ENCODE measurements around the gene RCN1. TPM values are rescaled to one million over a fixed set of nuclear protein-coding genes. Genes with fewer than 3 reads are reported as not detected.

Gene RCN1
- total RNA-seq, 4 donors from 2014 or later = 14.7 to 27.0 (median 18.1) TPM

- in situ Hi-C loops (cut with MboI; ENCODE audit: low sequenced_read_pairs in 4 of 4) (no loop called here), intact Hi-C loops (cut with DNase I; ENCODE audit: low total_unique reads) (no loop called here)
- DNase-seq (no peak), ATAC-seq (no peak)
- Histone ChIP-seq H3K27me3 (no peaks in the 10 kb centered on the region), H3K4me3 (no peak overlapping the region), H3K9me3 (no peaks in the 10 kb centered on the region), H3K27ac (no peak overlapping the region), H3K4me1 (peaks cover 0 to 3% of the 10 kb centered on the region in 2 donors), H3K36me3 (no peaks in the 10 kb centered on the region)
- TF ChIP-seq CTCF (IDR thresholded peaks at IDR 0.05 in 4 of 5, conservative IDR thresholded peaks at IDR 0.05 in 1 of 5) = no peak
- TF ChIP-seq POLR2A (IDR thresholded peaks at IDR 0.05) = no peak
Observed at GRCh38 chr11:32151027-32151426, 60.2 kb downstream of the RCN1 start.

- in situ Hi-C loops (cut with MboI; ENCODE audit: low sequenced_read_pairs in 4 of 4) = no loop called here
- ATAC-seq (no peak), DNase-seq (no peak)
- Histone ChIP-seq H3K27ac (no peak overlapping the region), H3K4me1 (peaks cover 0 to 3% of the 10 kb centered on the region in 2 donors), H3K4me3 (no peak overlapping the region), H3K27me3 (no peaks in the 10 kb centered on the region), H3K36me3 (no peaks in the 10 kb centered on the region), H3K9me3 (no peaks in the 10 kb centered on the region)
- intact Hi-C loops (cut with DNase I; ENCODE audit: low total_unique reads) = no loop called here
- TF ChIP-seq POLR2A (IDR thresholded peaks at IDR 0.05) = no peak
Observed at GRCh38 chr11:32152216-32152615, 61.3 kb downstream of the RCN1 start.

GRCh38 chr11:32152821-32153220 lies 61.9 kb downstream of the RCN1 start:
- Histone ChIP-seq H3K4me1 (peaks cover 0 to 3% of the 10 kb centered on the region in 2 donors), H3K27me3 (no peaks in the 10 kb centered on the region), H3K4me3 (no peak overlapping the region), H3K9me3 (no peaks in the 10 kb centered on the region), H3K36me3 (no peaks in the 10 kb centered on the region), H3K27ac (no peak overlapping the region)
- intact Hi-C loops (cut with DNase I; ENCODE audit: low total_unique reads) (no loop called here), in situ Hi-C loops (cut with MboI; ENCODE audit: low sequenced_read_pairs in 4 of 4) (no loop called here)
- DNase-seq = no peak
- TF ChIP-seq CTCF (IDR thresholded peaks at IDR 0.05 in 4 of 5, conservative IDR thresholded peaks at IDR 0.05 in 1 of 5) (no peak), POLR2A (IDR thresholded peaks at IDR 0.05) (no peak)
- ATAC-seq = no peak

GRCh38 chr11:32153747-32154146 lies 62.9 kb downstream of the RCN1 start:
- in situ Hi-C loops (cut with MboI; ENCODE audit: low sequenced_read_pairs in 4 of 4) (no loop called here), intact Hi-C loops (cut with DNase I; ENCODE audit: low total_unique reads) (no loop called here)
- H3K36me3 ChIP-seq = no peaks in the 10 kb centered on the region
- peaks cover 0 to 3% of the 10 kb centered on the region in 2 donors for H3K4me1 ChIP-seq
- H3K9me3 ChIP-seq = no peaks in the 10 kb centered on the region
- H3K27me3 ChIP-seq = no peaks in the 10 kb centered on the region
- no peak overlapping the region for H3K27ac ChIP-seq
- no peak overlapping the region for H3K4me3 ChIP-seq
- TF ChIP-seq POLR2A (IDR thresholded peaks at IDR 0.05) (no peak), CTCF (IDR thresholded peaks at IDR 0.05 in 4 of 5, conservative IDR thresholded peaks at IDR 0.05 in 1 of 5) (no peak)
- DNase-seq (no peak), ATAC-seq (no peak)

GRCh38 chr11:32154275-32154674 lies 63.4 kb downstream of the RCN1 start:
- H3K9me3 ChIP-seq = no peaks in the 10 kb centered on the region
- in situ Hi-C loops (cut with MboI; ENCODE audit: low sequenced_read_pairs in 4 of 4) (no loop called here), intact Hi-C loops (cut with DNase I; ENCODE audit: low total_unique reads) (no loop called here)
- H3K27me3 ChIP-seq = no peaks in the 10 kb centered on the region
- ATAC-seq = no peak
- DNase-seq = no peak
- no peak overlapping the region for H3K27ac ChIP-seq
- TF ChIP-seq POLR2A (IDR thresholded peaks at IDR 0.05) = no peak
- no peak for TF ChIP-seq CTCF (IDR thresholded peaks at IDR 0.05 in 4 of 5, conservative IDR thresholded peaks at IDR 0.05 in 1 of 5)
- peaks cover 0 to 3% of the 10 kb centered on the region in 2 donors for H3K4me1 ChIP-seq
- no peak overlapping the region for H3K4me3 ChIP-seq
- no peaks in the 10 kb centered on the region for H3K36me3 ChIP-seq
